Endothelial cell of umbilical vein (primary cell): Measurements from ENCODE around the gene FRS3. TPM values are rescaled to one million over a fixed set of nuclear protein-coding genes. Genes with fewer than 3 reads are reported as not detected.

Experiments
- BruUV-seq: library from RNA; stranded (reverse); fragments of 400-500 nt; replicated peaks from 2 replicates; lab custom pipeline; 2021; lab: Mats Ljungman, UMichigan
- CTCF ChIA-PET: fragments of 300-600, 350-600 bp; sonication (Branson Sonifier 250); formaldehyde crosslinking; loops from one replicate; lab custom pipeline; 2021; ENCODE audit warnings: antibody characterized with exemption, inconsistent platforms; lab: Charles Lee
- POLR2A ChIA-PET: fragments of 300-600, 350-600 bp; sonication (Branson Sonifier 250); formaldehyde crosslinking; loops from one replicate; lab custom pipeline; 2021; ENCODE audit warnings: antibody characterized with exemption, inconsistent platforms; lab: Charles Lee
- DNase-seq: peaks from one replicate; pipeline ENCODE4 v3.0.0-alpha.2; 2011; ENCODE audit warnings: low read depth, low spot score
- FAIRE-seq: peaks from 2 replicates; lab custom pipeline; 2011; peaks lifted over from hg19 to GRCh38; lab: Jason Lieb, UNC
- H2AFZ ChIP-seq: 2 replicates; pipeline ENCODE4 v1.6.0; 2012; ENCODE audit warnings: low read depth, low read length, control low read depth, inconsistent platforms
- H3K27ac ChIP-seq: 2 replicates; pipeline ENCODE4 v1.5.1; 2011; ENCODE audit warnings: low read depth, mild to moderate bottlenecking, control low read depth, low read length, moderate library complexity; ENCODE audit not compliant: insufficient read depth
- H3K27me3 ChIP-seq, 2 experiments: 2 replicates each; pipeline versions ENCODE4 v1.6.0 to v1.6.1; 2011; ENCODE audit warnings: low read length in 2 of 2, mixed read lengths in 1 of 2; ENCODE audit not compliant: control insufficient read depth in 2 of 2, insufficient read depth in 2 of 2
- H3K36me3 ChIP-seq, 2 experiments: 2 replicates in 1 of 2; 3 replicates in 1 of 2; pipeline ENCODE4 v1.5.1; 2011; ENCODE audit warnings: low read length in 2 of 2, mild to moderate bottlenecking in 1 of 2, moderate library complexity in 1 of 2; ENCODE audit not compliant: control insufficient read depth in 2 of 2, insufficient read depth in 2 of 2; ENCODE audit errors: extremely low read depth in 1 of 2
- H3K4me1 ChIP-seq: 3 replicates; pipeline ENCODE4 v1.5.1; 2011; ENCODE audit warnings: mild to moderate bottlenecking, low read length; ENCODE audit not compliant: control insufficient read depth, insufficient read depth; ENCODE audit errors: extremely low read depth
- H3K4me2 ChIP-seq: 2 replicates; pipeline ENCODE4 v1.6.1; 2011; ENCODE audit warnings: low read length, control low read depth, mixed read lengths; ENCODE audit not compliant: insufficient read depth
- H3K4me3 ChIP-seq, 3 experiments: fragments of 200-600 bp in 1 of 3; sonication (generic), shearing (Covaris generic) in 1 of 3; replicated peaks in 1 of 3; 2 replicates each; pipeline ENCODE4 v1.5.1; 2011 to 2016; ENCODE audit warnings: control low read depth in 3 of 3, low read length in 3 of 3, mild to moderate bottlenecking in 2 of 3, inconsistent platforms in 1 of 3, low read depth in 1 of 3, moderate library complexity in 1 of 3; ENCODE audit not compliant: insufficient read depth in 1 of 3
- H3K79me2 ChIP-seq: 2 replicates; pipeline ENCODE4 v1.6.0; 2012; ENCODE audit warnings: low read length, inconsistent platforms; ENCODE audit not compliant: control insufficient read depth, insufficient read depth
- H3K9ac ChIP-seq: replicated peaks from 2 replicates; pipeline ENCODE3; 2011; ENCODE audit warnings: low read length, control low read depth; ENCODE audit not compliant: insufficient read depth; ENCODE audit errors: extremely low read depth
- H3K9me1 ChIP-seq: replicated peaks from 3 replicates; pipeline ENCODE4 v1.6.0; 2011; ENCODE audit warnings: mild to moderate bottlenecking, low read length; ENCODE audit not compliant: control insufficient read depth, insufficient read depth; ENCODE audit errors: extremely low read depth
- H3K9me3 ChIP-seq: replicated peaks from 2 replicates; pipeline ENCODE4 v1.5.1; 2012; ENCODE audit warnings: low read length, inconsistent platforms; ENCODE audit not compliant: control insufficient read depth, insufficient read depth
- H4K20me1 ChIP-seq: replicated peaks from 2 replicates; pipeline ENCODE3; 2011; ENCODE audit warnings: mild to moderate bottlenecking, low read length; ENCODE audit not compliant: control insufficient read depth, insufficient read depth; ENCODE audit errors: extremely low read depth
- EZH2 ChIP-seq: IDR thresholded peaks from 2 replicates; pipeline ENCODE4 v1.6.1; 2012; ENCODE audit warnings: borderline replicate concordance, low read depth, mild to moderate bottlenecking, moderate library complexity, low read length, inconsistent platforms; ENCODE audit not compliant: severe bottlenecking
- FOS ChIP-seq: IDR thresholded peaks from 2 replicates; pipeline ENCODE4 v1.6.1; 2011; ENCODE audit warnings: mild to moderate bottlenecking, low read length, moderate library complexity, borderline replicate concordance; ENCODE audit not compliant: insufficient read depth
- GATA2 ChIP-seq: IDR thresholded peaks from 2 replicates; pipeline ENCODE4 v1.7.0; 2011; ENCODE audit warnings: low read depth, mild to moderate bottlenecking, moderate library complexity, mixed read lengths, low read length; ENCODE audit not compliant: insufficient read length, insufficient read depth
- JUN ChIP-seq: IDR thresholded peaks from 2 replicates; pipeline ENCODE4 v1.6.1; 2011; ENCODE audit warnings: borderline replicate concordance, low read depth; ENCODE audit not compliant: insufficient read length, insufficient read depth
- MYC ChIP-seq: IDR thresholded peaks from one replicate; pipeline ENCODE4 v1.6.1; 2011; ENCODE audit warnings: mild to moderate bottlenecking, low read depth, low read length
- POLR2A ChIP-seq: IDR thresholded peaks from 2 replicates; pipeline ENCODE4 v1.6.1; 2012; ENCODE audit warnings: low read depth, mild to moderate bottlenecking, control low read depth, low read length
- POLR2AphosphoS5 ChIP-seq: IDR thresholded peaks from 2 replicates; pipeline ENCODE4 v1.6.1; 2012; ENCODE audit warnings: low read depth, mild to moderate bottlenecking, control low read depth, low read length, moderate library complexity; ENCODE audit not compliant: insufficient read depth
- dilution Hi-C: fragments of 300-500 bp; cut with MboI; formaldehyde crosslinking; loops from one replicate; pipeline ENCODE4 v1.15.0; 2019; ENCODE audit warnings: low sequenced_read_pairs; ENCODE audit not compliant: extremely low pct_ligation_motif_present
- intact Hi-C: fragments of 100-400 bp; cut with micrococcal nuclease; formaldehyde crosslinking; loops from one replicate; pipeline ENCODE4 v1.10.0; 2022
- polyA plus RNA-seq, 4 experiments: library from polyadenylated mRNA; depleted of rRNA in 3 of 4; stranded (reverse) in 3 of 4; unstranded in 1 of 4; fragments of >200 nt; gene quantifications; 2 replicates each; pipeline versions ENCODE4 v1.2.1 to v1.2.3, GENCODE V29; 2011 to 2012; ENCODE audit warnings: missing spikeins in 1 of 4
- total RNA-seq: library from RNA; stranded (reverse); gene quantifications from 2 replicates; pipeline ENCODE4 v1.2.3, GENCODE V29; 2021
- TF ChIP-seq, protein P1 (sequence below): IDR thresholded peaks from 2 replicates; pipeline ENCODE4 v1.6.1; 2011; ENCODE audit not compliant: insufficient read depth, insufficient read length
- TF ChIP-seq, protein P2 (sequence below), 2 donors: IDR thresholded peaks; 1 replicate in 1 of 2; 2 replicates in 1 of 2; pipeline ENCODE4 v1.5.1; 2011; ENCODE audit warnings: low read length in 2 of 2, mild to moderate bottlenecking in 2 of 2, moderate library complexity in 2 of 2, control low read depth in 1 of 2, inconsistent platforms in 1 of 2, low read depth in 1 of 2; ENCODE audit not compliant: insufficient read depth in 1 of 2; ENCODE audit errors: extremely low read depth in 1 of 2

The FRS3 gene
- total and polyA plus RNA-seq, 2 donors (not counting 3 experiments of a cell fraction or from before 2014, with no cell fraction given), result 5.2 to 5.3 TPM

DNA sequence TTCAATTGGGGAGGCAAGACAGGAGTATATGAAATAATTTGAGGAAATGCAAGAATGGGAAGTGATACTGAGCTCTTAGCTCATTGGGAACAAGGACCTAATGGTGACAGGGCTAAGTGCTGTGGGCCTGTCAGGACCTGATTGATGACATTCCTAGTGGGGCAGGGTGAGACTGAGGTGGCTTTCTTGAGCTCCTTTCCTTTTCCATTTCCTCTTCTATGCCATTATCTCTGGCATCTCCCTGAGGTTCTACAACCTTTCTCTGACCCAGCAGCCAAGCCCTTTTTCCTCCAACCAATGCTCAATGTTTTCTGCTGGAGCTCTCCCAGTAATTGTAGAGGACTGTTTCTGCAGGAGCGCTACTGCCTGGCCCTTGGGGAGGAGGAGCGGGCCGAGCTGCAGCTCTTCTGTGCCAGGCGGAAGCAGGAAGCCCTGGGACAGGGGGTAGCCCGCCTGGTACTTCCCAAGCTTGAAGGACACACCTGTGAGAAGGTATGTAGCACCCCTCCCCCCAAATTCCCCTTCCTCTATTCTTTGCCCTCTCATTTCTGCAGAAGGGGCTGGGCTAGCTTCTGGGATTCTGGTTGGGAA lies 5.0 kb upstream of the FRS3 start:
- FAIRE-seq (no peak), DNase-seq (no peak)
- dilution Hi-C loops (no loop called here), intact Hi-C loops (no loop called here)
- TF ChIP-seq, protein P1, sequence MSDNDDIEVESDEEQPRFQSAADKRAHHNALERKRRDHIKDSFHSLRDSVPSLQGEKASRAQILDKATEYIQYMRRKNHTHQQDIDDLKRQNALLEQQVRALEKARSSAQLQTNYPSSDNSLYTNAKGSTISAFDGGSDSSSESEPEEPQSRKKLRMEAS, result no peak
- TF ChIP-seq GATA2 (no peak), FOS (no peak), POLR2AphosphoS5 (no peak), MYC (no peak), JUN (no peak), POLR2A (no peak), EZH2 (no peak)
- TF ChIP-seq, protein P2, sequence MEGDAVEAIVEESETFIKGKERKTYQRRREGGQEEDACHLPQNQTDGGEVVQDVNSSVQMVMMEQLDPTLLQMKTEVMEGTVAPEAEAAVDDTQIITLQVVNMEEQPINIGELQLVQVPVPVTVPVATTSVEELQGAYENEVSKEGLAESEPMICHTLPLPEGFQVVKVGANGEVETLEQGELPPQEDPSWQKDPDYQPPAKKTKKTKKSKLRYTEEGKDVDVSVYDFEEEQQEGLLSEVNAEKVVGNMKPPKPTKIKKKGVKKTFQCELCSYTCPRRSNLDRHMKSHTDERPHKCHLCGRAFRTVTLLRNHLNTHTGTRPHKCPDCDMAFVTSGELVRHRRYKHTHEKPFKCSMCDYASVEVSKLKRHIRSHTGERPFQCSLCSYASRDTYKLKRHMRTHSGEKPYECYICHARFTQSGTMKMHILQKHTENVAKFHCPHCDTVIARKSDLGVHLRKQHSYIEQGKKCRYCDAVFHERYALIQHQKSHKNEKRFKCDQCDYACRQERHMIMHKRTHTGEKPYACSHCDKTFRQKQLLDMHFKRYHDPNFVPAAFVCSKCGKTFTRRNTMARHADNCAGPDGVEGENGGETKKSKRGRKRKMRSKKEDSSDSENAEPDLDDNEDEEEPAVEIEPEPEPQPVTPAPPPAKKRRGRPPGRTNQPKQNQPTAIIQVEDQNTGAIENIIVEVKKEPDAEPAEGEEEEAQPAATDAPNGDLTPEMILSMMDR (IDR thresholded peaks at IDR 0.05; ENCODE audit: extremely low read depth in 1 of 2, insufficient read depth in 1 of 2, low read depth in 1 of 2, low read length in 2 of 2), result no peak
- Histone ChIP-seq H3K36me3 (peaks cover 5 to 6% of the 10 kb centered on the region in 2 experiments), H3K79me2 (peaks cover 15% of the 10 kb centered on the region), H3K4me2 (no peak overlapping the region), H4K20me1 (no peaks in the 10 kb centered on the region), H3K27me3 (no peaks in the 10 kb centered on the region), H3K9ac (no peak overlapping the region), H3K4me3 (no peak overlapping the region), H2AFZ (no peak overlapping the region), H3K9me1 (no peaks in the 10 kb centered on the region), H3K9me3 (no peaks in the 10 kb centered on the region), H3K27ac (no peak overlapping the region), H3K4me1 (peaks cover 21% of the 10 kb centered on the region)
- ChIA-PET CTCF (interaction anchor here (0.6 to 4.5 kb wide), 6 partner anchors 30 to 417 kb away, joined by 3 to 78 read pairs (median 12); partner anchors contain the start of genes BYSL and MED20), POLR2A (interaction anchor here (0.6 kb wide), 1 partner anchor 111 kb away, joined by 3 read pairs; the partner anchor contains the start of gene USP49)
- BruUV-seq, result no TSS peak
